GM12864 (cell line): ENCODE data around the gene UBAP1L.
"Not testable (repeated sequence)": the region's sequence is repeated elsewhere in the genome, so short reads cannot be mapped to it uniquely, and the experiment has no call there.

Source experiments
- DNase-seq: peaks from one replicate; pipeline ENCODE4 v3.0.0-alpha.2; 2011; ENCODE audit warnings: low read depth
- H3K4me3 ChIP-seq: 2 replicates; pipeline ENCODE4 v1.5.1; 2011; ENCODE audit warnings: mild to moderate bottlenecking, low read depth, low read length, control low read depth
- TF ChIP-seq, protein P1 (sequence below): IDR thresholded peaks from 2 replicates; pipeline ENCODE4 v1.5.1; 2011; ENCODE audit warnings: low read depth, mild to moderate bottlenecking, moderate library complexity, low read length, control low read depth, inconsistent platforms; ENCODE audit errors: missing control alignments

The UBAP1L gene

DNA sequence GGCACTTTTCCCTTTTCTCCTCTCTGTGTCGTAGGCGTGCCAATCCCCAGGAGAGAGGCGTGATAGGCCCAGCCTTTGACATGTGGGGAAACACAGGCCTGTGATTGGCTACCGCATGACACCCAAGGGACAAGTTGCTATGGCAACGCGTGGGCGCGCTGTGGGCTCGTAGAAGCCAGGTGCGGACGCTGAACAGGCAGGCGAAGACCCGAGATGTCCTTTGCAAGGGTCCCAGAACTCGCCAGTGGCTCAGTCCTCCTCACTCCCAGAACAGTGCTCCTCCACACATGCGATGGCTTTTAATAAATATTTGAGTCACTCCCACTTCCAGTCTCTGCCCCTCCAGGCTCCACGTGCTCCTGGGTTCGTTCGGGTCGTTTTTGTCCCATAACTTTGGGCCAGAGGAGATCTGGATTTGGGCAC lies 65.6 kb downstream of the UBAP1L start:
- peak overlapping the region; percentile 33 for H3K4me3 ChIP-seq
- peak; percentile 88 for DNase-seq
- TF ChIP-seq, protein P1, sequence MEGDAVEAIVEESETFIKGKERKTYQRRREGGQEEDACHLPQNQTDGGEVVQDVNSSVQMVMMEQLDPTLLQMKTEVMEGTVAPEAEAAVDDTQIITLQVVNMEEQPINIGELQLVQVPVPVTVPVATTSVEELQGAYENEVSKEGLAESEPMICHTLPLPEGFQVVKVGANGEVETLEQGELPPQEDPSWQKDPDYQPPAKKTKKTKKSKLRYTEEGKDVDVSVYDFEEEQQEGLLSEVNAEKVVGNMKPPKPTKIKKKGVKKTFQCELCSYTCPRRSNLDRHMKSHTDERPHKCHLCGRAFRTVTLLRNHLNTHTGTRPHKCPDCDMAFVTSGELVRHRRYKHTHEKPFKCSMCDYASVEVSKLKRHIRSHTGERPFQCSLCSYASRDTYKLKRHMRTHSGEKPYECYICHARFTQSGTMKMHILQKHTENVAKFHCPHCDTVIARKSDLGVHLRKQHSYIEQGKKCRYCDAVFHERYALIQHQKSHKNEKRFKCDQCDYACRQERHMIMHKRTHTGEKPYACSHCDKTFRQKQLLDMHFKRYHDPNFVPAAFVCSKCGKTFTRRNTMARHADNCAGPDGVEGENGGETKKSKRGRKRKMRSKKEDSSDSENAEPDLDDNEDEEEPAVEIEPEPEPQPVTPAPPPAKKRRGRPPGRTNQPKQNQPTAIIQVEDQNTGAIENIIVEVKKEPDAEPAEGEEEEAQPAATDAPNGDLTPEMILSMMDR = no peak

DNA sequence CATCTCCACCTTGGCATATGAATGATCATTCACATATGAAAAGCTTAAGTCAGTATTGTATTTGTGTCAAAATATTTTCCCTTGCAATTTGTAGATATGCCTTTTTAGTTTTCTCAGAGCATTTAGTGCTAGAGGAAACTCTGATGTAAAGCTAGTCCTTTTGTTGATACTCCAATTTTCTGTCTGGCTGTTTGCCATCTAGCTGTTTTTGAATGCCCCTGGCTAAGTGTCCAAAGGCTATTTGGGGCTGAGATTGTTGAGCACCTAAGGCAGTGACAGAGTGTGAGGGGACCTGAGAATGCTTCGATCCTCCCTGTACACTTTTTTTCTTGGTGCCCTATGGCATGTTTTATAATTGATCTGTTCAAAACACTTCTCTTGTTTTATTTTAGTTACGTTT lies 66.8 kb downstream of the UBAP1L start:
- TF ChIP-seq, protein P1 = no peak
- DNase-seq = no peak
- no peak overlapping the region for H3K4me3 ChIP-seq

DNA sequence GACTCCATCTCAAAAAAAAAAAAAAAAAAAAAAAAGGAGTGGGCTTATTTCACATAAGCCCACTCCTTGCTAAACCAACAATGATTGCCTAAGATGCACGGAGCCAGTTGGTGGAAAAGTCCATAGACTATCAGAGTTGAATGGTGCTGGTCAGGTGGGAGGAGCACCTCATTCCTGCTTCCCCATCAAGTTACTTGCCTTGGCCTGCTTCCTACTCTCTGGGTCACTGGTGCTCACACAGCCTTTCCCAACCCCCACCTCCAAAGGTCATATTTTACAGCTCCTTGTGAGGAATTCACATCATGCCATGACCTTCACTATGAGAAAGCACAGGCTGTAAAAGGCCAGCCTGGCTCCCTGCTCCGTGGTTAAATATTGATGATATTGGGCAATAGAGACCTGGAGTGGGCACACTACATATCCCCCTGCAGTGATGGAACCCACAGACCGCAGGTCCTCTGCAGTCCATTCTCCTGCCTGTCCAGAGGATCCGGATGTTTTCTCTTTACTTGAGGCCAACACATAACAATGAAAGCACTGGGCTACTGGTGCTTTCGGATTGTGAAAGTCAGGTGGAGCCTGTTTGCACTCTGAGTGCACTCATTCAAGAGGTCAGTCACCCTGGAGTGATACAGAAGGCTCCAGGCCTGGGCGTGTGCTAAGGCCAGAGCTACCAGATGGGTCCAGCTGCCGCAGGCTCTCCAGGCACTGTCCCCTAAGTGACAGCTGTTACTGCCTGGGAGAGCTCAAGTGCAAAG lies 70.1 kb downstream of the UBAP1L start, which contains the start of gene SLC51B:
SLC51B (plus strand) TSS at position 664 of the 758 bp plus-strand sequence. CDS start 4,618 bp downstream, outside the sequence.
- no peak for DNase-seq
- H3K4me3 ChIP-seq = no peak within 1 kb of the TSS
- TF ChIP-seq, protein P1 = no peak

DNA sequence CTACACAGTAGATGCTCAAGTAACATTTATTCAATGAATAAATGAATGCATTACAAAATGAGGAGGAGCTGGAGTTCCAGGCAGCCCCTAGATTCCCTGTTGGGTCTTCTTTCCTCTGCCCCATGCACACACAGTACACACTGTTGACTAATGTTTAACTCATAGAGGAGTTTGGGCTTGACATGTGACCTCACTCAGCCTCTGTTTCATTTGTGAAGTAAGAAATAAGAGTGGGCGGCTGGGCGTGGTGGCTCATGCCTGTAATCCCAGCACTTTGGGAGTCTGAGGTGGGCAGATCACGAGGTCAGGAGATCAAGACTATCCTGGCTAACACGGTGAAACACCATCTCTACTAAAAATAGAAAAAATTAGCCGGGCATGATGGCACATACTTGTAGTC lies 70.8 kb downstream of the UBAP1L start:
- DNase-seq, H3K4me3 ChIP-seq: not testable (repeated sequence)

DNA sequence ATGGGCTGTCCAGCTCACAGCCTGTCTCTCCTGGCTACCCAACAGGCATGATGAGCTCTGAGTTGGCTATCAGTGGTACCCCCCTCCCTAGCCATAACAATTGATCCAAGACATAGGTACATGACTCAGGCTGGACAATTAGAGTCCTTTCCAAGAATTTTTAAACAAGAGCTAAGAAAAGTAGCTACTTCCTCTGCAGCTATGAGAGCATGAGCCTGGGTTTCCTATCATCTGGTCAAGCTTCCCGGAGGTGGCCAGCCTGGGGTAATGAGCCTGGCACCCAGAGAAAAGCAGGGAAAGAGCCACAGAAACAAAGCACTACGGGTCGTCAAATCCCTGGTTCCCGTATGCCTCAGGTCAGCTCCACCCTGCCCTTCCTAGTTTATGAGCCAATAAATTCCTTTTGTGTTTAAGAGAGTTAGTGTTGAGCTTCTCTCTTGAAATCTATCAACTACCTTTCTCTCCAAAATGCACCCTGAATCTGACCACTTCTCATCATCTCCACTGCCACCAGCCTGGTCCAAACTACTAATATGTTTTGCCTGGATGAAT lies 72.1 kb downstream of the UBAP1L start:
- DNase-seq = no peak
- no peak overlapping the region for H3K4me3 ChIP-seq
- TF ChIP-seq, protein P1 = no peak
